Left lobe of liver (tissue), 2 donors: ENCODE data around the gene LRP3. TPM values are rescaled to one million over a fixed set of nuclear protein-coding genes. Genes with fewer than 3 reads are reported as not detected.
"Not testable (repeated sequence)": the region's sequence is repeated elsewhere in the genome, so short reads cannot be mapped to it uniquely, and the experiment has no call there.

Source experiments
- ATAC-seq: fragments of 200-7000 bp; cut with Tn5 transposase; one replicate; pipeline ENCODE4 v1.9.1; 2020; ENCODE audit warnings: mild to moderate bottlenecking, moderate library complexity
- DNase-seq: peaks from one replicate; pipeline ENCODE4 v3.0.0-alpha.2; 2020; ENCODE audit warnings: low spot score
- total RNA-seq: library from RNA; stranded (reverse); gene quantifications from one replicate; pipeline ENCODE4 v1.2.1, GENCODE V29; 2021
- donor health status: DM: no; HTN: no; CAD: no; lungs with moderate emphysema.
- donor health status: DM: no; HTN: yes; CAD: no.

Gene LRP3, protein sequence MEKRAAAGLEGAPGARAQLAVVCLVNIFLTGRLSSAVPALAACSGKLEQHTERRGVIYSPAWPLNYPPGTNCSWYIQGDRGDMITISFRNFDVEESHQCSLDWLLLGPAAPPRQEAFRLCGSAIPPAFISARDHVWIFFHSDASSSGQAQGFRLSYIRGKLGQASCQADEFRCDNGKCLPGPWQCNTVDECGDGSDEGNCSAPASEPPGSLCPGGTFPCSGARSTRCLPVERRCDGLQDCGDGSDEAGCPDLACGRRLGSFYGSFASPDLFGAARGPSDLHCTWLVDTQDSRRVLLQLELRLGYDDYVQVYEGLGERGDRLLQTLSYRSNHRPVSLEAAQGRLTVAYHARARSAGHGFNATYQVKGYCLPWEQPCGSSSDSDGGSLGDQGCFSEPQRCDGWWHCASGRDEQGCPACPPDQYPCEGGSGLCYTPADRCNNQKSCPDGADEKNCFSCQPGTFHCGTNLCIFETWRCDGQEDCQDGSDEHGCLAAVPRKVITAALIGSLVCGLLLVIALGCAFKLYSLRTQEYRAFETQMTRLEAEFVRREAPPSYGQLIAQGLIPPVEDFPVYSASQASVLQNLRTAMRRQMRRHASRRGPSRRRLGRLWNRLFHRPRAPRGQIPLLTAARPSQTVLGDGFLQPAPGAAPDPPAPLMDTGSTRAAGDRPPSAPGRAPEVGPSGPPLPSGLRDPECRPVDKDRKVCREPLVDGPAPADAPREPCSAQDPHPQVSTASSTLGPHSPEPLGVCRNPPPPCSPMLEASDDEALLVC
- total RNA-seq: 45.7 TPM

DNA sequence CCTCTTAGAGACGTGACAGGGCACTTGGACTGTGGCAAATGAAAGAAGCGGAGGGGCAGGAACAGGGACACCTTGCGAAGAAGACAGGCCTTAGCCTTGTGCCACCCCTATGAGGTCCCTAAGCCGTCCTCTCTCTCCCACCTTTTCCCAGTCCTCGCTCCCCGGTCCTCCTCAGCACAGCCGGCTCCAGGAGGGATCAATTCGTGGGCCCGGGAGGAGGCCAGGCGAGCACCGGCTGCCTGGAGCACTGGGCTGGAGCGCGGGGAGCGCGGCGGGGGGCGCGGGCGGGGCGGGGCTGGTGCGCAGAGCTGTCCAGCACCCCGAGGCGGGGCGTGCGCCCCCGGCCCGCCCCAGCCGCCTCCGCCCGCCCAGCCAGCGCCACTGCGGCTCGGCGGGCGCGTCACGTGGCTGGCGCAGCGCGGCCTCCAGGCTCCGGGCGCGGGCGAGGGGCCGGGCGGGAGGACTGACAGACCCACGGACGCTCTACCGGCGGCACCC is at the start of gene LRP3:
TSS of gene LRP3 (plus strand) at position 466 of the 498 bp plus-strand sequence. CDS start 456 bp downstream, outside the sequence.
- DNase-seq (peak; percentile 79), ATAC-seq (peak; percentile 78)

DNA sequence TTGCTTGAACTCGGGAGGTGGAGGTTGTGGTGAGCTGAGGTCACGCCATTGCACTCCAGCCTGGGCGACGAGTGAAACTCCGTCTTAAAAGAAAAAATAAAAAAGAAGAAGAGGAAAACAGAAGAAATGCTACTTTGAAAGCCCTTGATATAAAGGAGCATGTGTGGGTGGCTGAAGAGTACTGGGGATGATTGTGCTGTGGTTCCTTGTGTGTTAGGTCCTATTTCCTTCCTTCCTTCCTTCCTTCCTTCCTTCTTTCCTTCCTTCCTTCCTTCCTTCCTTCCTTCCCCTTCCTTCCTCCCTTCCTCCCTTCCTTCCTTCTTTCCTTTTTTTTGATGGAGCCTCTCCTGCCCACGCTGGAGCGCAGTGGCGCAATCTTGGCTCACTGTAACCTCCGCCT is 47.9 kb upstream of the LRP3 start:
- no peak for ATAC-seq

DNA sequence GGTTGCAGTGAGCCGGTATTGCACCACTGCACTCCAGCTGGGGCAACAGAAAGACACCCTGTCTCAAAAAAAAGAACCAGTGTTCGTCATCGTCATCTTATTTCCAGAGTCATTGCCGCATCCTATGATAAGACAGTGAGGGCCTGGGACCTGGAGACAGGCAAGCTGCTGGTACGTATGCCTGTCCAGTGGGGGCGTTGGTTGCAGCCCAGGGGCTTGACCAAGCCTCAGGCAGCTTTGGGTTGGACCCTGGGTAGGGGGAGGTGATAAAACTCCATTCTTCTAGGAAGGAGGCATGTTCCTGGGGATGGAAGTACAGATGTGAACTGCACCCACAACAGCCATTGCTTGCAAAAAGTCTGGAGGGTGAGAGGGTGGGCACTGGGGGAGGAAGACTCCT is 46.6 kb upstream of the LRP3 start:
- no peak for ATAC-seq
- DNase-seq: no peak

More for the DNA sequence above, 47.9 kb upstream of the LRP3 start:
- no peak for DNase-seq

DNA sequence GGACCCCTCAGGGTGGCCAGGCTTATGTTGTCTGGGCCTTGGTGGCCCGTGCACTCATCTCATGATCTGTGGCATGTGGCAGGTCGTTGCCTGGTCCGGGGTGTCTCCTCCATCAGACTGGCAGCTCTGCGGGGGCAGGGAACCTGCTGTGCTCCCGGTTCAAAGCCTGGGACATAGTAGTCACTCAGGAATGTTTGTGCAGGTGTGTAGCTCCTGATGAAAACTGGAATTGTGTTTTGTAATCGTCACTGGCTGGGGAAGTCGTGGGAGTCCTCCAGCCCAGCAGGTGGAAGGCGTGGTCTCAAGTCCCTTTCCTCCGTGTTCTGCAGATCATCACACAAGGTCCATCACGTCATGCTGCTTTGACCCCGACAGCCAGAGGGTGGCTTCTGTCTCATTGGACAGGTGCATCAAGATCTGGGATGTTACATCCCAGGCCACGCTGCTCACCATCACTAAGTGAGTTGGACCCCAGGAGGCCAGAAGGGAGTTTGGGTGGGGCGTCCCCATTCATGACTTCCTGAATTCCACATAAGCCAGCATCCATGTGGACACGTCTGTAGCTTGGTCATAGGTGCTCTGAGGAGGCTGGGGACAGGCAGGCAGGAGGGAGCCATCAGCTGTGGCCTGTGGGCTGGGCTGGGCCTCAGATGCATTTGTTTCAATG is 43.1 kb upstream of the LRP3 start:
- DNase-seq: no peak
- ATAC-seq: no peak

DNA sequence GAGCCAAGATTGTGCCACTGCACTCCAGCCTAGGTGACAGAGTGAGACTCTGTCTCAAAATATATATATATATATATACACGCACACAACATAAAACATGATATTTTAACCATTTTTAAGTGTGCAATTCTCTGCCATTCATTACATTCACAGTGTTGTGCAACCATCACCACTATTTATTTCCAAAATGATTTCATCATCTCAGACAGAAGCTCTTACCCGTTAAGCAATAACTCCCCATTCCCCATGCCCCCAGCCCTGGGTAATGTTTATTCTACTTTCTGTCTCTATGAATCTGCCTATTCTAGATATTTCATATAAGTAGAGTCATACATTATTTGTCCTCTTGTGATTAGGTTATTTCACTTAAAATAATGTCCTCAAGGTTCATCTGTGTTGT is 42.0 kb upstream of the LRP3 start:
- ATAC-seq (peak; percentile 65), DNase-seq (no peak)

DNA sequence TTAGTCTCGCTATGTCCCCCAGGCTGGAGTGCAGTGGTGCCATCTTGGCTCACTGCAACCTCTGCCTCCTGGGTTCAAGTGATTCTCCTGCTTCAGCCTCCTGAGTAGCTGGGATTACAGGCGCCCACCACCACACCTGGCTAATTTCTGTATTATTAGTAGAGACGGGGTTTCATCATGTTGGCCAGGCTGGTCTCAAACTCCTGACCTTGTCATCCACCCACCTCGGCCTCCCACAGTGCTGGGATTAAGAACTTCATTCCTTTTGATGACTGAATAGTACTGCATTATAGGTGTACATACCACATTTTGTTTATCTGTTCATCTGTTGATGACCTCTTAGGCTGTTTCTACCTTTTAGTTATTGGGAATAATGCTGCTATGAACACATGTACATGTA is 41.5 kb upstream of the LRP3 start:
- not testable (repeated sequence) for DNase-seq, ATAC-seq

DNA sequence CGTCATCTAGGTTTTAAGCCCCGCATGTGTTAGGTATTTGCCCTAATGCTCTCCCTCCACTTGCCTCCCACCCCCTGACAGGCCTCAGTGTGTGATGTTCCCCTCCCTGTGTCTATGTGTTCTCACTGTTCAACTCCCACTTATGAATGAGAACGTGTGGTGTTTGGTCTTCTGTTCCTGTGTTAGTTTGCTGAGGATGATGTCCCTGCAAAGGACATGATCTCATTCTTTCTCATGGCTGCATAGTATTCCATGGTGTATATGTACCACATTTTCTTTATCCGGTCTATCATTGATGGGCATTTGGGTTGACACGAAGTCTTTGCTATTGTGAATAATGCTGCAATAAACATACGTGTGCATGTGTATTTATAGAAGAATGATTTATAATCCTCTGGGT is 39.8 kb upstream of the LRP3 start:
- not testable (repeated sequence) for DNase-seq, ATAC-seq

DNA sequence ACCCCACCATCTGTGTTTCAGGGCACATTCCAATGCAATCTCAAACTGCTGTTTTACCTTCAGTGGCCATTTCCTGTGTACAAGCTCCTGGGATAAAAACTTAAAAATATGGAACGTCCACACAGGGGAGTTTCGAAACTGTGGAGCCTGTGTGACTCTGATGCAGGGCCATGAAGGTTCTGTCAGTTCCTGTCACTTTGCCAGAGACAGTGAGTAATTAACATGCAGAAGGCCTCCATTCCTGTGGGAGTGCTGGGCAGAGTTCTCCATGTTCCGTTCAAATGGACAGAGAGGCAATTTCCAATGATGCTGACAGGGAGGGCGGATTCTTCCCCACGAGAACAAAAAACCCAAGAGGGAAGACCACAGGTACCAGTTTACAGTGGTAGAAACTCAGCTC is 37.8 kb upstream of the LRP3 start:
- DNase-seq (no peak), ATAC-seq (peak; percentile 53)

DNA sequence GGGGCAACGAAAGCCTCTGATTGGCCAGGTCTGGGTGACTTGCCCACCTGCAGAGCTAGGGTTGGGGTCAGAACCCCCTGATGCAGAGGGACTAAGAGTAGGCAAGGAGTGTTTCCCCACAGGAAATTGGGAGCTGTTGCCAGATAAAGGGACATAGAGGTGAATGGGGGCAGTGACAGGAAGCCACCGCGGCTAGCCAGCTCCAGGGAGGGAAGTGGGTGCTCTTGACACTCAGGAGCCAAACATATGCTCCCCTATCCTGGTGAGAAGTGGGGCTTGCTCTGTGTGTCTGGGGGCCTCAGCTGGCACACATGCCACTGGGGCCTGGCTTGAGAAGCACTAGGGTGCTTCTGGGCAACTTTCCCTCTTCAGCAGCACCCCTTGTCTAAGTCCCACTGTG is 36.2 kb upstream of the LRP3 start:
- ATAC-seq (peak; percentile 31), DNase-seq (no peak)

DNA sequence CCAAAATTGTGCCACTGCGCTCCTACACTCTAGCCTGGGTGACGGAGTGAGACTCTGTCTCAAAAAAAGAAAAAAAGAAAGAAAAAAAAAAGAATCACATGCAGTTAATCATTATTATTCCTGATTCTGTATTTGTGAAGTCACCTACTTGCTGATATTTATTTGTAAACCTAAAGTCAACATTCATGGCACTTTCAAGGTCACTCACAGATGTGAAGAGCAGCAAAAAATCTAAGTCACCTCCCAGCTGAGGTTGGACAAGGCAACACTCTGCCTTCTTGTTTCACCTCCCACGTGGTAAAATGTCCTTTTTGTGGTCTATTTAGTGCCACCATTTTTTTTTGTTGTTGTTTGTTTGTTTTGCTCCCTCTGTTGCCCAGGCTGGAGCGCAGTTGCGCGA is 35.8 kb upstream of the LRP3 start:
- ATAC-seq: peak; percentile 72
- DNase-seq: no peak

DNA sequence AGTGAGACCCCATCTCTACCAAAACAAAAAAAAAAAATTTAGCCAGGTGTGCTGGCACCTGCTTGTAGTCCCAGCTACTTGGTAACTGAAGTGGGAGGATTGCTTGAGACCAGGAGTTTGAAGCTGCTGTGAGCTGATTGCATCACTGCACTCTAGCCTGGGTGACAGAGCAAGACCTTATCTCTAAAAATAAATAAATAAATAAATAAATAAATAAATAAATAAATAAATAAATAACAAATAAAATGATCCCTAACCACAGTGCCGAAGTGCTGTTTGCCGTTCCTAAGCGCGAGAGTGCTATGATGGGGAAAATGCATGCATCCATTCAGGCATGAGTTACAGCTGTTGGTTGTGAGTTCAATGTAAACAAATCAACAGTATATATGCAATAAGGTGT is 35.0 kb upstream of the LRP3 start:
- ATAC-seq (no peak), DNase-seq (no peak)

DNA sequence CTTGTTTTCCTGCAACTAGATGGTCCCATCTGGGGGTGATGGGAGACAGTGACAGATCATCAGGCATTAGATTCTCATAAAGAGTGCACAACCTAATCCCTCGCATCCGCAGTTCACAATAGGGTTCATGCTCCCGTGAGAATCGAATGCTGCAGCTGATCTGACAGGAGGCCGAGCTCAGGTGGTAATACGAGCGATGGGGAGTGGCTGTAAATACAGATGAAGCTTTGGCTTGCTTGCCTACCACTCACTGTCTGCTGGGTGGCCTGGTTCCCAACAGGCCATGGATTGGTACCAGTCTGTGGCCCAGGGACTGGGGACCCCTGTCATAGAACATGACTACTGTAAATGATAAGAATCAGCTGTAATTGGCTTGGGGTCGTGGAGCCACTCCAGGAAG is 34.2 kb upstream of the LRP3 start:
- ATAC-seq (no peak), DNase-seq (no peak)

DNA sequence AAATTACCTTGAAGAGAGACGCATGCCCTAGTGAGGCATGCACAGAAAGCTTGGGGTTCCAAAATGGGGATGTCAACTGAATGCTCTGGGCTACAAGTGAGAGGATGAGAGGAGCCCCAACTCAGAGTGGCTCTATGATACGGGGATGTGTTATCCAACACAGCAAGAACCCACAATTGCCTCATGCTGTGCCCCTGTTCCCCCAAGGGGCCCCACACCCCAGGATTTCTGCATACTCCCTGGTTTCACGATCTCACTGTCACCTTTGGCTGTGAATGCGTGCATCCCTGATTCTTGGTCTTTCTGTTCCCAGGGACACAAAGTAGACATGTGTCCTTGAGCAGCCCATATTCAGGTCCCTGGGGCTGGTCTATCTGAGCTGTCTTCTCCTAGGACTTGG is 32.9 kb upstream of the LRP3 start:
- DNase-seq (no peak), ATAC-seq (no peak)

DNA sequence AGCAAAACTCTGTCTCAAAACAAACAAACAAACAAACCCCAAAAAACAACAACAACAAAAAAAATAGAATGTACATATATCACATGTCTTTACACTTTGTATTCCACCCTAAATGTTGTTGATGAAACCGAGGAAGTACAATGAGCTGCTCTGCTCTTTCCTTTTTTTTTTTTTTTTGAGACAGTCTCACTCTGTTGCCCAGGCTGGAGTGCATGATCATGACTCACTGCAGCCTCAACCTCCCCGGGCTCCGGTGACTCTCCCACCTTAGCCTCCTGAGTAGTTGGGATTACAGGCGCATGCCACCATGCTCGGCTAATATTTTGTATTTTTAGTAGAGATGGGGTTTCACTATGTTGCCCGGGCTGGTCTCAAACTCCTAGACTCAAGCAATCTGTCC is 30.6 kb upstream of the LRP3 start:
- DNase-seq: no peak
- no peak for ATAC-seq

DNA sequence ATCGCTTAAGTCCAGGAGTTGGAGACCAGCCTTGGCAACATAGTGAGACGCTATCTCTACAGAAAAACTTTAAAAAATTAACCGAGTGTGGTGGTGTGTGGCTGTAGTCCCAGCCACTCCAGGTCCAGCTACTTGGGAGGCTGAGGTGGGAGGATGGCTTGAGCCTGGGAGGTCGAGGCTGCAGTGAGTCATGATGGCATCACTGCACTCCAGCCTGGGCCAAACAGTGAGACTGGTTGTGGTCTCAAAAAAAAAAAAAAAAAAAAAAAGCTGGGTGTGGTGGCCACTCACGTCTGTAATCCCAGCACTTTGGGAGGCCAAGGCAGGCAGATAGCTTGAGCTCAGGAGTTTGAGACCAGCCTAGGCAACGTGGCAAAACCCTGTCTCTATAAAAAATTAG is 28.1 kb upstream of the LRP3 start:
- ATAC-seq: not testable (repeated sequence)

DNA sequence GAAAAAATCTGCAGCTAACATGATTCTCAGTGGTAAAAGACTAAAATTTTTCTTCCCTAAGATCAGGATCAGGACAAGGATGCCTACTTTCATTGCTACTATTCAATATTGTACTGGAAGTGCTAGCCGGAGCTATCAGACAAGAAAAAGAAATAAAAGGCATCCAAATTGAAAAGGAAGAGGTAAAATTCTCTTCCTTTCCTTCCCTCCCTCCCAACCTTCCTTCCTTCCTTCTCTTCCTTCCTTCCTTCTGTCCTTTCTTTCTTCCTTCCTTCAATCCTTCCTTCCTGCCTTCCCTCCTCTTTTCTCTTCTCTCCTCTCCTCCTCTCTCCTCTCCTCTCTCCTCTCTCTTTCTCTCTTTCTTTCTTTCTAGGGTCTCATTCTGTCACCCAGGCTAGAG is 26.7 kb upstream of the LRP3 start:
- ATAC-seq: no peak
- no peak for DNase-seq

More for the DNA sequence above, 28.1 kb upstream of the LRP3 start:
- DNase-seq: not testable (repeated sequence)

DNA sequence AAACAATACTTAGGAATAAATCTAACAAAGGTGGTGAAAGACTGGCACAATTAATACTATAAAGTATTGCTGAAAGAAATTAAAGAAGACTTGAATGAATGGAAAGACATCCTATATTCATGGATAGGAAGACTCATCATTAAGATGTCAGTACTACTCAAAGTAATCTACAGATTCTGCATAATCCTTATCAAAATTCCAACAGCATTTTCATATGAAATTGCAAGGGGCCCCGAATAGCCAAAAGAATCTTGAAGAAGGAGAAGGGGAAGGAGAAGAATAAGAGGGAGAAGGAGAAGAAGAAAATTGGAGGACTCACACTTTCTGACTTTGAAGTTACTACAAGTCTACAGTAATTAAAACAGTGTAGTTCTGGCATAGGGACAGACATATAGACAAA is 25.6 kb upstream of the LRP3 start:
- ATAC-seq: no peak
- no peak for DNase-seq

DNA sequence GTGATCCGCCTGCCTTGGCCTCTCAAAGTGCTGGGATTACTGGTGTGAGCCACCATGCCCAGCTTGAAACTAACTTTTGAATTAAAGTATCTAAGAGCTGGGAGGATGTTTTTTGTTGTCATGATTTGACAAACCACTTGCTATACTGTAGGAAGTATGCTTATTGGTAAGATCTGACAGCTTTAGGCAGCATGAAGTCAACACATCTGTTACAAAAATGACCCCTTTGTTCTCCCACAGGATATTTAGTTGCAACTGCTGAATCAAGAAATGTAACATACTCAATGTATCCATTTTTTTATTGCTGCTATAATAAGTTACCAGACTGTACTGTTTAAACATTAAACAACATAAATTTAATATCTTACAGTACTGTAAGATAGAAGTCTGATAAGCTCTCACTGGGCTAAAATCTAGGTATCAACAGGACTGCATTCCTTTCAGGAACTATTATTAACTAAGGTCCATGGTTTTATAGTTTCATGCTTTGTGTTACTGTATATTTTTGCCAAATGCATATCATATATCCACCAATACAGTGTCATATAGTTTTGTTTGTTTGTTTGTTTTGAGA is 22.8 kb upstream of the LRP3 start:
- no peak for ATAC-seq

DNA sequence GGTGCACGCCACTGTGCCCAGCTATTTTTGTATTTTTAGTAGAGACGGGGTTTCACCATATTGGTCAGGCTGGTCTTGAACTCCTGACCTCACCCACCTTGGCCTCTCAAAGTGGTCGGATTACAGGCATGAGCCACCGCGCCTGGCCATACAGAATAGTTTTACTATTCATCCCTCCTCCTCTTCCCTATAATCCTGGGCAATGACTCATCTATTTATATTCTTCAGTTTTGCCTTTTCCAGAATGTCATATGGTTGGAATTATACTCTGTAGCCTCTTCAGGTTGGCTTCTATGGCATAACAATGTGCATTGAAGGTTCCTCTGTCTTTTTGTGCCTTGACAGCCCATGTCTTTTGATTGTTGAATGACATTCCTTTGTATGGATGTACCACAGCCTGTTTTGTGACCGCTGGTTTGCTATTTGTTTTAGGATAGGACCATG is 22.2 kb upstream of the LRP3 start:
- ATAC-seq (no peak), DNase-seq (no peak)

More for the DNA sequence above, 22.8 kb upstream of the LRP3 start:
- DNase-seq: no peak

DNA sequence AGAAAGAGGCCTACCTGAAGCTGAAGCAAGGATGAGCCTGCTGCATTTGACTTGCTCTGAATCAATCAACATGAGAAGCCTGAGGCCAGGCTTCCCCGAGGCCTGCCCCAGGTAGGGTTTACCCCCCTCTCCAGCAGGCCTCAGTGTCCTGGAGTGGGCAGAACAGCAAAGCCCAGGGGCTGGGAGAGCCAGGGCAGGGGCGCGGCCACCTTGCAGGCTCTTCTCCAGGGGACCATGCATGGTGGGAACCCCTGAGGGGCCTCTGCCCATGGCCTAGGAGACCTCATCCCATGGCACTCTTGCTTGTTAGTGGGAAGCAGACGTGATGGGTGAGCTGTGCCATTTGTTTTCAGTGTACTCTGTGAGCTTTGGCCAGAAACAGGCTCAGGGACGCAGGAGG is 19.9 kb upstream of the LRP3 start:
- ATAC-seq: no peak
- no peak for DNase-seq
